Liver (tissue), 3 donors: ENCODE data around the gene CCDC63.

ENCODE experiments used
- EGR1 ChIP-seq, 2 donors: IDR thresholded peaks; 2 replicates each; pipeline ENCODE4 v1.6.1; 2016 to 2018; ENCODE audit warnings: antibody characterized with exemption in 2 of 2, low read depth in 2 of 2
- RAD21 ChIP-seq, 2 donors: IDR thresholded peaks; 2 replicates each; pipeline ENCODE4 v1.6.1; 2016; ENCODE audit warnings: antibody characterized with exemption in 2 of 2, mild to moderate bottlenecking in 2 of 2
- SP1 ChIP-seq: IDR thresholded peaks from 2 replicates; pipeline ENCODE4 v1.6.1; 2018; ENCODE audit warnings: antibody characterized with exemption, mild to moderate bottlenecking
- TAF1 ChIP-seq: conservative IDR thresholded peaks from 2 replicates; pipeline ENCODE4 v1.6.1; 2016; ENCODE audit warnings: antibody characterized with exemption, mild to moderate bottlenecking
- YY1 ChIP-seq: IDR thresholded peaks from 2 replicates; pipeline ENCODE4 v1.6.1; 2016; ENCODE audit warnings: antibody characterized with exemption, mild to moderate bottlenecking
- TF ChIP-seq, protein P1 (sequence below): IDR thresholded peaks from 2 replicates; pipeline ENCODE4 v1.6.1; 2016; ENCODE audit warnings: antibody characterized with exemption
- TF ChIP-seq, protein P2 (sequence below): fragments of 150-350 bp; IDR thresholded peaks from 2 replicates; pipeline ENCODE4 v1.5.1; 2017; ENCODE audit warnings: improper control_type of control experiment, low read depth, low read length; ENCODE audit not compliant: missing input control
- TF ChIP-seq, protein P3 (sequence below): IDR thresholded peaks from 2 replicates; pipeline ENCODE4 v1.6.1; 2016; ENCODE audit warnings: antibody characterized with exemption, mild to moderate bottlenecking
- TF ChIP-seq, protein P4 (sequence below): IDR thresholded peaks from 2 replicates; pipeline ENCODE4 v1.6.1; 2016; ENCODE audit warnings: antibody characterized with exemption
- donor health status: healthy.
- donor health status: healthy.

- TF ChIP-seq, protein P1, sequence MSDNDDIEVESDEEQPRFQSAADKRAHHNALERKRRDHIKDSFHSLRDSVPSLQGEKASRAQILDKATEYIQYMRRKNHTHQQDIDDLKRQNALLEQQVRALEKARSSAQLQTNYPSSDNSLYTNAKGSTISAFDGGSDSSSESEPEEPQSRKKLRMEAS: no peak
- TF ChIP-seq, protein P2, sequence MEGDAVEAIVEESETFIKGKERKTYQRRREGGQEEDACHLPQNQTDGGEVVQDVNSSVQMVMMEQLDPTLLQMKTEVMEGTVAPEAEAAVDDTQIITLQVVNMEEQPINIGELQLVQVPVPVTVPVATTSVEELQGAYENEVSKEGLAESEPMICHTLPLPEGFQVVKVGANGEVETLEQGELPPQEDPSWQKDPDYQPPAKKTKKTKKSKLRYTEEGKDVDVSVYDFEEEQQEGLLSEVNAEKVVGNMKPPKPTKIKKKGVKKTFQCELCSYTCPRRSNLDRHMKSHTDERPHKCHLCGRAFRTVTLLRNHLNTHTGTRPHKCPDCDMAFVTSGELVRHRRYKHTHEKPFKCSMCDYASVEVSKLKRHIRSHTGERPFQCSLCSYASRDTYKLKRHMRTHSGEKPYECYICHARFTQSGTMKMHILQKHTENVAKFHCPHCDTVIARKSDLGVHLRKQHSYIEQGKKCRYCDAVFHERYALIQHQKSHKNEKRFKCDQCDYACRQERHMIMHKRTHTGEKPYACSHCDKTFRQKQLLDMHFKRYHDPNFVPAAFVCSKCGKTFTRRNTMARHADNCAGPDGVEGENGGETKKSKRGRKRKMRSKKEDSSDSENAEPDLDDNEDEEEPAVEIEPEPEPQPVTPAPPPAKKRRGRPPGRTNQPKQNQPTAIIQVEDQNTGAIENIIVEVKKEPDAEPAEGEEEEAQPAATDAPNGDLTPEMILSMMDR: no peak
- TF ChIP-seq SP1 (no peak), EGR1 (IDR thresholded peaks at IDR 0.05; ENCODE audit: low read depth in 2 of 2) (no peak), YY1 (no peak), RAD21 (IDR thresholded peaks at IDR 0.05) (no peak), TAF1 (no peak)
- TF ChIP-seq, protein P3, sequence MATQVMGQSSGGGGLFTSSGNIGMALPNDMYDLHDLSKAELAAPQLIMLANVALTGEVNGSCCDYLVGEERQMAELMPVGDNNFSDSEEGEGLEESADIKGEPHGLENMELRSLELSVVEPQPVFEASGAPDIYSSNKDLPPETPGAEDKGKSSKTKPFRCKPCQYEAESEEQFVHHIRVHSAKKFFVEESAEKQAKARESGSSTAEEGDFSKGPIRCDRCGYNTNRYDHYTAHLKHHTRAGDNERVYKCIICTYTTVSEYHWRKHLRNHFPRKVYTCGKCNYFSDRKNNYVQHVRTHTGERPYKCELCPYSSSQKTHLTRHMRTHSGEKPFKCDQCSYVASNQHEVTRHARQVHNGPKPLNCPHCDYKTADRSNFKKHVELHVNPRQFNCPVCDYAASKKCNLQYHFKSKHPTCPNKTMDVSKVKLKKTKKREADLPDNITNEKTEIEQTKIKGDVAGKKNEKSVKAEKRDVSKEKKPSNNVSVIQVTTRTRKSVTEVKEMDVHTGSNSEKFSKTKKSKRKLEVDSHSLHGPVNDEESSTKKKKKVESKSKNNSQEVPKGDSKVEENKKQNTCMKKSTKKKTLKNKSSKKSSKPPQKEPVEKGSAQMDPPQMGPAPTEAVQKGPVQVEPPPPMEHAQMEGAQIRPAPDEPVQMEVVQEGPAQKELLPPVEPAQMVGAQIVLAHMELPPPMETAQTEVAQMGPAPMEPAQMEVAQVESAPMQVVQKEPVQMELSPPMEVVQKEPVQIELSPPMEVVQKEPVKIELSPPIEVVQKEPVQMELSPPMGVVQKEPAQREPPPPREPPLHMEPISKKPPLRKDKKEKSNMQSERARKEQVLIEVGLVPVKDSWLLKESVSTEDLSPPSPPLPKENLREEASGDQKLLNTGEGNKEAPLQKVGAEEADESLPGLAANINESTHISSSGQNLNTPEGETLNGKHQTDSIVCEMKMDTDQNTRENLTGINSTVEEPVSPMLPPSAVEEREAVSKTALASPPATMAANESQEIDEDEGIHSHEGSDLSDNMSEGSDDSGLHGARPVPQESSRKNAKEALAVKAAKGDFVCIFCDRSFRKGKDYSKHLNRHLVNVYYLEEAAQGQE: no peak
- TF ChIP-seq, protein P4, sequence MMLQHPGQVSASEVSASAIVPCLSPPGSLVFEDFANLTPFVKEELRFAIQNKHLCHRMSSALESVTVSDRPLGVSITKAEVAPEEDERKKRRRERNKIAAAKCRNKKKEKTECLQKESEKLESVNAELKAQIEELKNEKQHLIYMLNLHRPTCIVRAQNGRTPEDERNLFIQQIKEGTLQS: no peak
These were observed 47.2 kb downstream of the CCDC63 start for GRCh38 chr12:110893956-110894355.
